ENCODE measurements around the gene SDR42E2.

DNA sequence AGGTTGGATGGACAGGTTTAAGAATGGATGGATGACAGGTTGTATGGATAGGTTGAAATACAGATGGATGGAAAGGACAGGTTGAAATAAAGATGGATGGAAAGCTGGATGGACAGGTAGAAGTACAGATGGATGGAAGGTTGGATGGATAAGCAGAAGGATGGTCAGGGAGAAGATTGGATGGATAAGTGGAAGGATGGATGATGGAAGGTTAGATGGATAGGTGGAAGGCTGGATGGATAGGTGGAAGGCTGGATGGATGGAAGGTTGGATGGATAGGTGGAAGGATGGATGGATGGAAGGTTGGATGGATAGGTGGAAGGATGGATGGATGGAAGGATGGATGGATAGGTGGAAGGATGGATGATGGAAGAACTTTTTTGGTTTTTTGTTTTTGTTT is 905 bp upstream of the SDR42E2 start:
- no peak for TF ChIP-seq EZH2phosphoT487 (IDR thresholded peaks at IDR 0.05; ENCODE audit: borderline replicate concordance, low read depth, low read length)
- TF ChIP-seq, protein P1, sequence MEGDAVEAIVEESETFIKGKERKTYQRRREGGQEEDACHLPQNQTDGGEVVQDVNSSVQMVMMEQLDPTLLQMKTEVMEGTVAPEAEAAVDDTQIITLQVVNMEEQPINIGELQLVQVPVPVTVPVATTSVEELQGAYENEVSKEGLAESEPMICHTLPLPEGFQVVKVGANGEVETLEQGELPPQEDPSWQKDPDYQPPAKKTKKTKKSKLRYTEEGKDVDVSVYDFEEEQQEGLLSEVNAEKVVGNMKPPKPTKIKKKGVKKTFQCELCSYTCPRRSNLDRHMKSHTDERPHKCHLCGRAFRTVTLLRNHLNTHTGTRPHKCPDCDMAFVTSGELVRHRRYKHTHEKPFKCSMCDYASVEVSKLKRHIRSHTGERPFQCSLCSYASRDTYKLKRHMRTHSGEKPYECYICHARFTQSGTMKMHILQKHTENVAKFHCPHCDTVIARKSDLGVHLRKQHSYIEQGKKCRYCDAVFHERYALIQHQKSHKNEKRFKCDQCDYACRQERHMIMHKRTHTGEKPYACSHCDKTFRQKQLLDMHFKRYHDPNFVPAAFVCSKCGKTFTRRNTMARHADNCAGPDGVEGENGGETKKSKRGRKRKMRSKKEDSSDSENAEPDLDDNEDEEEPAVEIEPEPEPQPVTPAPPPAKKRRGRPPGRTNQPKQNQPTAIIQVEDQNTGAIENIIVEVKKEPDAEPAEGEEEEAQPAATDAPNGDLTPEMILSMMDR (conservative IDR thresholded peaks at IDR 0.05; ENCODE audit: low read length) = no peak
